Astrocyte of the hippocampus (primary cell): ENCODE measurements around the gene PTBP3.
"Not testable (repeated sequence)": the region's sequence is repeated elsewhere in the genome, so short reads cannot be mapped to it uniquely, and the experiment has no call there.

ENCODE experiments used
- DNase-seq: peaks from one replicate; pipeline ENCODE4 v3.0.0; 2011; ENCODE audit warnings: low read depth, low spot score

PTBP3 gene

DNA sequence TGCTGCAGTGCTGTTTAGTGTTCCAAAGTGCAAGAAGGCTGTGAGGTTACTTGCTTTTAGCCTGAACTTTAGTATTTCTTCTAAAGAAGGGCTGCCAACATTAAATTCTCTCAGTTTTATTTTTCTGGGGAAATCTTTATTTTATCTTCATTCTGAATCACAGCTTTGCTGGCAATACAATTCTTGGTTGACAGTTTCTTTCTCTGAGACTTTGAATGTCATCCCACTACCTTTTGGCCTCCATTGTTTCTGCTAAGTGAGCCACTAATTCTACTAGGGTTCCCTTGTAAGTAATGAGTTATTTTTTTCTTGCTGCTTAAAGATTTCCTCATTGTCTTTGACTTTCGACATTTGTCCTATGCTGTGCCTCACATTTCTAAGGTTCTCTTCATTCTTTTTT lies 126.0 kb downstream of the PTBP3 start:
- DNase-seq: no peak

DNA sequence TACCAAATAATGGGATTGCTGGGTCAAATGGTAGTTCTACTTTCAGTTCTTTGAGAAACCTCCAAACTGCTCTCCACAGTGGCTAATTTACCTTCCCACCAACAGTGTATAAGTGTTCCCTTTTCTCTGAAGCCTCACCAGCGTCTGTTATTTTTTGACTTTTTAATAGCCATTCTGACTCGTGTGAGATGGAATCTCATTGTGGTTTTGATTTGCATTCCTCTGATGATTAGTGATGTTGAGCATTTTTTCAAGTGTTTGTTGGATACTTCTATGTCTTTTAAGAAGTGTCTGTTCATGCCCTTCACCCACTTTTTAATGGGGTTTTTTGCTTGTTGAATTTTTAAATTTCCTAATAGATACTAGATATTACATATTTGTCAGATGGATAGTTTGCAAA lies 129.9 kb downstream of the PTBP3 start:
- DNase-seq: peak; percentile 80

DNA sequence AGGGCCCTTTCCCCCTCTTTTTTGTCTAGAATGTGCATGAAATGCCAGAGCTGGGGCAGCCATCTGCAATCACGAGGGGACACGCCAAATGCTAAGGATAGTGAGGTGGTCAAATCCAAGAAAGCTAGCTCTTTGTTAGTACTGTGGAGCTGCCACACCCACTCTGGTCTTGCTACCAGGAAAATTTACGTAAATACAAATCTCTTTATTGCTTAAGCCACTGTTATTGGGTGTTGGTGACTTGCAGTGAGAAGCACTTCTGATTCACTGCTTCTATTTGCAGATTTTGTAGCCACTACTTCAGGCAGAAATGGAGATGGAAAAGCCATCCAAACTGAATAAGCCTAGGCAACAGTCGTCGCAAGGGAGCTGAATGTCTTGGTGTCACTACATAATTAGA lies 132.7 kb downstream of the PTBP3 start:
- no peak for DNase-seq

DNA sequence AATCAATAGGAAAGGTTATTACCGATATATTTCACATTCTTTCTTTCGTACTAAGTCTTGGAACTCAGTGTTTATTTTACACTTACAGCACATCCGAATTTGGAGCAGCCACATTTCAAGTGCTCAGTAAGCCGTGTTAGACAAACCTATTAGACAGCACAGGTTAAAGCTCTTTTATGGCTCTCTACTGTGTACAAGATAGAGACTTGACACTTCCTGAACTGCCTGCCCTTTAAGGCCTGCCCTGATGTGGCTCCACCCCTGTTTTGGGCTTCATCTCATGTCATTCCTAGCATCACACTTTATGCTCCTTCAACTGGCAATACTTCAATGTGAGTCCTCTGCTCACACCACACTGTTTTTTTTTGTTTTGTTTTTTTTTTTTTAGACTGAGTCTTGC lies 134.8 kb downstream of the PTBP3 start:
- DNase-seq: no peak

DNA sequence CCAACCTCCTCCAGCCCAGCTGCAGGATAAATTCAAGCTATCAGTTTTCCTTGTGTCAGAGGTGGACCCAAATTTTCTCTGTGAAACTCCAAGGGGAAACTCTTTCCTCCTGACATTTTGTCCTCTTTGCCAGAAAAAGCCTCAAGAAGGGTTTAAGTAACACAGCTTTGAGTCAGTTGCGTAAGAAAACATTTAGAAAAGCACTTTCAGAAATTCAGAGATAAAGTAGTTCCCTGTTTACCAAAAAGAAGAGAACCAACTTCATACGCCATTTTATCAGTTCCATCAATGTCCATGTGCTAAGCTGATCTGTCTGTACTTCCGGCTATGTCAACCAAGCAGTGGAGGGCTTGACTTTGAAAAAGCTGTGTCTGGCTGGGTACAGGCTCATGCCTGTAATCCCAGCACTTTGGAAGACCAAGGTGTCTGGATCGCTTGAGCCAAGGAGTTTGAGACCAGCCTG lies 138.4 kb downstream of the PTBP3 start:
- no peak for DNase-seq

DNA sequence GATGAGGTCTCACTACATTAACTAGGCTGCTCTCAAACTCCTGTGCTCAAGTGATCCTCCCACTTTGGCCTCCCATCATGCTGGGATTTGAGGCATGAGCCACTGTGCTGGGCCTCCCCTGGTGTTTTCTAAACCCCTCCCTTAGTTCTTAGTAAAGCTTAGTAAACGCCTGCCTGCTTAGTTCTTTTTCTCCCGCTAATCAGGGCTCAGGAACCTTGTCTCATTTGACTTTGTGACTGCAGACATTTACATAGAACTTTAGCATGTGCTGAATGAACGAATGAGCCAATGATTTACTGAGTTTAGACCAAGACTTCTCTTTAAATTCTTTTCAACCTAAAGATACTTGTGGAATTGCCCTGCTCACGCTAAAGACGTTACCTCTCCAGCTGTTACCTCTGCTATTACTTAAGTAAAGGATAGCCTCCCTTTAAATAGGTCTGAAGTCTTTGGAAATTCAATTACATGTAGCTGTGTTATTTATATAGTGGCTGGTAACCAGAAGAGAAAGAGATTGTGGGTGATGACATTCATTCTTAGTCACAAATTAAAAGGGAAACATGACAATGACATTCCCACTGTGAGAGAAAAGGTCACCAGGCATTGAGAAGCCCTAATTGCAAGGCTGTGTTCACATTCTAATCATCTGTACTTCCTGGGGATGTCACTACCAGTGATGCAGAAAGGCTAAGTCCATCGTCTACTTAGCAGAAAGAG lies 139.7 kb downstream of the PTBP3 start:
- DNase-seq: no peak

DNA sequence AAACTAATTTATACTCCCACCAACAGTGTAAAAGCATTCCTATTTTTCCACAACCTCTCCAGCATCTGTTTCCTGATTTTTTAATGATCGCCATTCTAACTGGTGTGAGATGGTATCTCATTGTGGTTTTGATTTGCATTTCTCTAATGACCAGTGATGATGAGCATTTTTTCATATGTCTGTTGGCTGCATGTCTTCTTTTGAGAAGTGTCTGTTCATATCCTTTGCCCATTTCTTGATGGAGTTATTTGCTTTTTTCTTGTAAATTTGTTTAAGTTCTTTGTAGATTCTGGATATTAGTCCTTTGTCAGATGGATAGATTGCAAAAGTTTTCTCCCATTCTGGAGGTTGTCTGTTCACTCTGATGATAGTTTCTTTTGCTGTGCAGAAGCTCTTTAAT lies 143.1 kb downstream of the PTBP3 start:
- DNase-seq: not testable (repeated sequence)

DNA sequence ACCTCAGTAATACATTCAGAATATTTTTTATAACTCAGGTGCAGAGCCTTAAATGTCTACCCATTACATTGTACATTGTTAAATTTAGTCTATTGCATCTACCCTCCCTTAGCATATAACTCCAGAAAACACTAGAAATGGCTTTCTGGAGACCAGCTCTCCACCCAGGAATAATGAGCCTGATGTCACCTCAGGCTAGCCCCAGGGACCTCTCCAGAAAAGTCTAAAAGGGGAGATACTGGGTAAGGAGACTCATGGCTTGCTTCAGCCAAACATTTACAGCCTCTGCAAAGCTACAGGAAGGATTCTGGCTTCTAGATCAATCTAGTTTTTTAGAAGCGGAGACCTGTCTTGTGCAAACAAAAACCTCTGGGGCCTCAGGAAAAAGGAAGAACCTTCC lies 144.5 kb downstream of the PTBP3 start:
- no peak for DNase-seq

DNA sequence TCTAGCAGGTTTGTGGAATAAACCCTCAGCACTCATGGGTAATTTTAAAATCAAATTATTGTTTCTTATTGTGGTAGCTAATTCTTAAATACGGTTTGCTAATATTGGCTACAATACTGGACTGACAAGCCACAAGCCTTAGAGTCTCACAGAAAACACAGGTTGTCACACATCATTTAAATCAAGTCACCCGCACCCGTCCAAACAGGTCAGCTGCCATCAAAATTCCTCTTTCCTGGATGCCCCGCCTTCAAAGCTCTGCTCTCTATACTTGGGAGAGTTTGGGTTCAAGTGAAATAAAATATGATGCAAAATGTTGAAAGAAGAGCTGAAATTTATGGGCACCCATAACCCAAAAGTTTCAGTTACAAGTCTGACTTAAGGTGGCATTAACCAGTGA lies 146.0 kb downstream of the PTBP3 start:
- DNase-seq: no peak

DNA sequence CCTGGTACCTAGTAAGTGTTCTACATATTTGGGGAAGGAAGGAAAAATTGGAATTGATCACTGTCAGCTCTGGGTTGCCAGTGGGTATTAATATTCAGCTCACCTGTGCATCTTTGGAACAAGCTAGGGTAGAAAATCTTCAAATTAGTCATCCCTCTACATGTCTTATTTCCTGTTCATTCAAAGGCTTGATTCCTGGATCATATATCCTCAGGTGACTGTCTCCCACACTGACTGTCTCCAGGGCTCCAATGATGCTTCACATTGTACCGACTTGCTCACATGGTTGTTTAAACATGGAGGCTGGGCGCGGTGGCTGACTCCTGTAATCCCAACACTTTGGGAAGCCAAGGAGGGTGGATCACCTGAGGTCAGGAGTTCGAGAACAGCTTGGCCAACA lies 146.7 kb downstream of the PTBP3 start:
- no peak for DNase-seq

DNA sequence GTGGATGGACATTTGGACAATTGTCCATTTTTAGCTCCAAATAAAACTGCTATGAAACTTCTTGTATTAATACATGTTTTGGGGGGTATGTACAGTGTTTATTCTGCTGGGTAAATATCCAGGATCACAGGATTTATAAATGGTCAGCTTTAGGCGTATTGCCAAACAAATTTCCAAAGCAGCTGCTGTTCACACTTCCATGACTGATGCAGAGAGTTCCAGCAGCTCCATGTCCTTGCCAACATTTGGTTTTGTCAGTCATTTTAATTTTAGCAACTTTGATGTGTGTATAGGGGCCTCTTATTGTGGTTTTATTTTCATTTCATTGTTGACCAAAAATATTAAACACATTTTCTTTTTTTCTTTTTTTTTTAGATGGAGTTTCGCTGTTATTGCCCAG lies 148.5 kb downstream of the PTBP3 start:
- no peak for DNase-seq

DNA sequence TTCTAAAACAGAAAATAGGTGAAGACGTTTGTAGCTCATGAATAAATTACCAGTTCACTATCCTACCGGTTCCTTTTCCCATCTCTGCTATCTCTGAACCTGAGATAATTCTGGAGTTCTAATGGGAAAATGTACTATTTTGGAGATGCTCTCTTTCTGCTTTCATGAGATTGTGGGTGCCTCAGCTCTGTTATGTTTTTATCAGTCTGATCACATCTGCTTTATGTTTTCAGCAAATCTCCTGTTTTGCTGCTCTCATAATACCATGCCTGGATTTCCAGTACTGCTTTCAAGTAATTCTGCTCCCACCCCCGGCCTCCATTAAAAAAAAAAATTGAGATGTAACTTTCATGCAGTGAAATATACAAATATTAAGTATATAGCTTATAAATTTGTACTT lies 149.2 kb downstream of the PTBP3 start:
- DNase-seq: no peak

DNA sequence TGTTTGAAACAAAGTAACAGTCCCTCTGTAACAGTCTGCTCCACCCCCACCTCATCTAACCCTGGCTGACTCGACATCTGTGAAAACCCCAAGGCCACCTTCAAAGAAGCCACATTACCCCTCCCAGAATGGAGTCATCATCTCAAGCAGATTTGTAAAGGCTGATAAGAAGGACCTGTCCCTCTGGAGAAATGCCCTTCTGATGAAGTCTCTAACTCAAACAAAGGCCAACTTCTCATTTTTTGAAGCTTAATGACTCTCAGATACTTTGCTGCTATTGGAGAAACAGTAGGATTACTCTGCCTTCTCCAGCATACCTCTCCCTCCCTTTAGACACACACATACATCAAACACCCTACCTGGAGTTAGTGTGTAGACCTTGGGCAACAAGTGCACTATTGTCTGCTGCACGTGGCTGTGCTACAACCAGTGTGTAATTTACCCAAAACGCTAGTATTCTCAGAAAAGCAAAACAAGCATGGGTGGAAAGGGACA lies 153.0 kb downstream of the PTBP3 start:
- peak; percentile 38 for DNase-seq

DNA sequence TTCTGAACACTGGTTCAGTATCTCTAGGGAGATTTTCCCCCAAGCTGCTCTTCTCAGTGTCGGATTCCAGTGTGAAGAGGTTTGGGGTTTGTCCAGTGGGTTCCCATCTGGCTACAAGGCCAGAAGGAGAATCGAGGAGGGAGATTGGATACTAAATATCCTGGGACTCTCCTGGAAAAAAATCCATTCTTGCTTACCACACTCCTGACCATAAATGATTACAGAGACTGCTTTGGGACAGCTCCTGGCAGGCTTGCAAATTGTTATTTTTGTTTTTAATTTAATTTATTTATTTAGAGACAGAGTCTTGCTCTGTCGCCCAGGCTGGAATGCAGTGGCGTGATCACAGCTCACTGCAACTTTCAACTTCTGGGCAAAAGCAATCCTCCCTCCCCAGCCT lies 153.6 kb downstream of the PTBP3 start:
- peak; percentile 45 for DNase-seq

DNA sequence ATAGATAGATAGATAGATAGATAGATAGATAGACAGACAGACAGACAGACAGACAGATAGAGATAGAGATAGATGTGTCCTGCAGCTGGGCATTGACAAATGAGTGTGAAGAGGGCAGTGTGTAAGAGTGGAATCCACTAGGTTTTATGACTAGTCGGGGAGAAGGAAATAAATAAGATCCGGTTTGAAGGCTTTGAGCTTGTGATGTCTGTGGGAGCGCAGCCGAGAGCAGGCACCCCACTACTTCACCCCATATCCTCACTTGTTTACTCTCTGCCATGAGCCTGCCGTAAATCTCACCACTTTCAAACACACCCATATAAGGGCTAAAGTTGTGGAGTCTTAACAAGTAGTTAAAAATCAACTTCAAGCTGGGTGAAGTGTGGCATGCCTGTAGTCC lies 156.9 kb downstream of the PTBP3 start:
- no peak for DNase-seq

DNA sequence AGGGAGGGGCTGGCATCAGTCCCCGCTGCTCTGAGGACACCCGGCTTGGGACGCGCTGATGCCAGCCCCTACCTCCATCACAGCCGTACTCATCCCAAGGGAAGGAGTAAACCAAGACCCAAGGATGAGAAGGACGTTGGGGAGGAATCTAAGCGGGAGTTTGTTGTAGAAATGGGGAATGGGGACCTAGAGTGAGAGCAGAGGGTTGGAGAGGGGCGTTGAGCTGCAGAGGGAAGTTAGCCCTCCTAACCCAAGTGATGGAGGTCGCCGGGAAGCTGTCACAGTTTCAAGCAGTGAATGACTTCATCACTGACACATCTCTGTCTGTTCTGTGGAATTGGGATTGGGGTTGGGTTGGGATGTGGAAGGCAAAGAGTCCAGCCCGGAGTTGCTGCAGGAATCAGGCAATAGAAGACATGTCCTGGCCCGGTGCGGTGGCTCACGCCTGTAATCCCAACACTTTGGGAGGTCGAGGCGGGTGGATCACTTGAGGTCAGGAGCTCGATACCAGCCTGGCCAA lies 157.6 kb downstream of the PTBP3 start:
- no peak for DNase-seq

DNA sequence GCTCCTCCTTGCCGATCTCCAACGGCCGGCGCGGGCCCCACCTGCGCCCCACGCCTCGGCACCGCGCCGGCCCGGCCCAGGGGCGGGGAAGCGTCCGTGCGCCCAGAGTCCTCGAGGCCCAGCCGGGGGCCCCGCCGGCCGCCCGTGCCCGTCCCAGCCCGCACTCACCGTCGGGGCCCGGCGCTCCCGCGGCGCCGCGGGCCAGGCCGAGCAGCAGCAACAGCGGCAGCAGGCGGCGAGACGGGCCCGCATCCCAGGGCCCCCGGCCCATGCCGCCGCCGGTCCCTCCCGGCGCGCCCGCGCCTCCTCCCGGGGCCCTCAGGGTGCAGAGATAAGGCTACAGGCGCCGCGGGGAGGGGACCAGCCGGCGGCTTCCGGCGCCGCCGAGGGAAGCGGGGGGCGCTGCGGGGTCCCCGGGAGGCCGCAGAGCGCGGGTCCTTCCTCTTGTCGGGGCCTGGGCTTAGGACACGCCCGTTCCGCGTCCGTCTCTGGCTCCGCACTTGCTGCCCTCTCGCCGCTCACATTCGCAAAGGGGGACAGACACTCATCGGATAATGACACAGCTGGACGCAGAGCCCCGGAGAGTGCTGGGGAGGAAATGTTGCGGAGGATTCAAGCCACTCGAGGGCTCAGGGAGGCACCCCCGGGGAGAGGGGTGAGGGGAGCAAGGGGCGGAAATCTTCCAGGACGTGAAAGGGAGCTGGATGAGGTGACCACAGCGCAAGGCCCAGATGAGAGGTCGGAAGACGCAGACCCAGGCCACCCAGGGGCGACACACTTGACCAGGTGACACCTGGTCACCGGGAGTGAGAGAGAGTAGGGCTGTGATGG lies 158.2 kb downstream of the PTBP3 start, which contains the start of gene SUSD1:
TSS of gene SUSD1 (minus strand) at position 333 of the 831 bp plus-strand sequence. CDS start at position 271, 62 bp downstream.
- peak; percentile 55 for DNase-seq

DNA sequence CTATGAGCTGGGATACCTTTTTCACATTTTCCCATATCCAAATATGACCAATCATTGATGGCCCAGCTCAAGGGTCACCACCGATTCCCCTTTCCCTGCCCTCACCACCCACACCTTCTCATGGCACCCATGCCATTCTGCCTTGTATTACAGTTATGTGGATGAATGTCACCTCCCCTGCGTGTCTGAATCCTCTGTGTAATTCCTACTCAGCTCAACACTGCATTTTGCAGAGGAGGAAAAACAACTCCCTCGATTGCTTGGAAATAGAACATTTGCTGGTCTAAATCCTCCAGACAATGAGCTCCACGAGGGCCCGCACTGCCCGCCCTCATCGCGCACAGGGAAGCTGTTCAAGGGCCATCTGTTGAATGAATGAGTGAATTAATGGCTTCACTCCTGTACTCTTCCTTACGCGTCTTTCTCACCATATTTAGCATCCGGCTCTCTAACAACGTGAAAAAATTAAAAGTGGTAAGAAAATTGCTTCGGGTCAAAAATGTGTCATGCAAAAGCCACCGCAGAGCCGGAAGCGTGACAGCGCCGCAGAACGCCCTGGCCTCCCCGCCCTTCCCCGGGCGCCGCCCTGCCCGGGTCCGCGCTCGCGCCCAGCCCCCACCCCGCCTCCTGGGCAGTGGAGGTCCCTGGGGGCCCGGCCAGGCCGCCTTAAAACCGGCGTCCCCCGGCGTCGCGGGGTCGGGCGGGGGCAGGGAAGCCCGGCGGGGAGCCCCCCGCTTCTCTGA lies 159.0 kb downstream of the PTBP3 start:
- DNase-seq: peak; percentile 72

DNA sequence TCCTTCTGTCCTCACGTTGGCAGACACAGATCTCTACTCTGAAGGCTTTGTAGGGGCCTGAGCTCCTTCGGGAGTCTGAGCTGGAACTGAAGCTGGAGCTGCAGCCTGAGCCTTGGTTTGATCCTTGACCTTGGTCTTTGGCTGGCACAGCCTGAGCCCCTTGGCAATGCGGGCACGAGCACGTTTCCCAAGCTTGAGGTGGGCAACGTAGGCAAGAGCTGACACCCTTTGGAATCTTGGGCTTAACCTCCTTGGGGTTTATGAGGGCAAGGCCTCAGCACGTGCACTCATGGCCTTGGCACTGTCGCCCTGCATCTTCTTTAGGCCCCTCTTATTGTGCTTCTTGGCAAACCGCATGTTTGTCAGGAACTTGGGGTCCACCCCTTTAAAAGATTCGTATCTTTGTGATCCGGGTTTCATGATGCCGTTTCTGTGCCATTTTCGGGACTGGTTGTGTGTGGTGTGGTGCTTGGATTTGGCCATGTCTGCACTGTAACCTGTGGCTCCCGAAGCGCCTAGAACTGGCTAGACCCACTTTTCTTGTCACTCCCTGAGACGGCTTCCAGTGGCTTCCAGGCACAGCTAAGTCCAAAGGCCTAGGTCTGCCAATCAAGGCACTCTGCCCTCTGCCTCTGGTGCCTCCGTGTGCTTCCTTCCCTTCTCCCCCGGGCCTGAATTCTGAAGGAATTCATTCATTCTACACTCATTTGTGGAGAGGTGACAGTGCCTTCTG lies 159.8 kb downstream of the PTBP3 start:
- no peak for DNase-seq

DNA sequence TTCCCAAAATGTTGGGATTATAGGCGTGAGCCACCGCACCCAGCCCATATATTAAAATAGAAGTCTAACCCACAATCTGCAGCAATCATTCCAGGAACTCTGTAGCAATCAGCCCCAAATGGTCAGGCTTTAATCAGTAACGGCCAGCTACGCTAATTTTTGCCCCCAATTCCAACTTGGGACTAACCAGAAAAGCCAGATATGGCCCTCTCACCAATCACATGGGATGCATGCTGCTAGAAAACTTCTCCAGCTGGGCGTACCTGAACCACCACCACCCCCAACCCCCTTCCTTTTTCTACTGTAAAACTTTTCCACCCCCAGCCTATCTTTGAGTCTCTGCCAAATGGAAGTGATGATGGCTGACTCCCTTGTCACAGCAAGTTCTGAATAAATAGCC lies 162.5 kb downstream of the PTBP3 start:
- DNase-seq: no peak

DNA sequence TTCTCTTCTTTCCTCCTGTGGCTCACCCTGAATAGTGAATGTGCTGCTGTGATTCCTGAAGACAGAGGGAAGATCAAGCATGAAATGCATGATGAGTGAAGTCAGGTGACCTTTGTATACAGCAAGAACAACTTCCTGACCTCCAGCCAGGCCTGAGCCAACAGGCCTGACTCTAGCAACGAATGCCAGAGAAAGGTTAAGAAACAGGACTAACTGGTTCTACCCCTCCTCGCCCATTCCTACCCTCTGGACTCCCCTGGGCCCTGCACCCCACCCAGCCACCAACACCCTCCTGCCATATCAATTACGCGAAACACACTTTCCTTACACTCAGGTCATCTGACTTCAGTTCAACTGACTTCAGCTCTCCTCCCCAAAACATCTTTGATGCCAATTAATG lies 163.2 kb downstream of the PTBP3 start:
- no peak for DNase-seq
